Activated naive CD4-positive, alpha-beta T cell treated with anti-CD3 and anti-CD28 coated beads, Interleukin-2, amount 50 U/mL, for 24 hours (primary cell): ENCODE data around the gene CEP78.

Experiments used
- H3K27ac Mint-ChIP-seq: one replicate; pipeline ENCODE4 v1.8.0; 2021; ENCODE audit warnings: mild to moderate bottlenecking, mixed read lengths
- H3K27me3 Mint-ChIP-seq: one replicate; pipeline ENCODE4 v1.8.0; 2021; ENCODE audit warnings: mixed read lengths
- H3K36me3 Mint-ChIP-seq: one replicate; pipeline ENCODE4 v1.8.0; 2021; ENCODE audit warnings: mixed read lengths
- H3K4me1 Mint-ChIP-seq: one replicate; pipeline ENCODE4 v1.8.0; 2021; ENCODE audit warnings: mixed read lengths
- H3K4me3 Mint-ChIP-seq: one replicate; pipeline ENCODE4 v1.8.0; 2021; ENCODE audit warnings: mild to moderate bottlenecking, mixed read lengths
- H3K9me3 Mint-ChIP-seq: one replicate; pipeline ENCODE4 v1.8.0; 2021; ENCODE audit warnings: mixed read lengths

Gene CEP78

GRCh38 chr9:78324682-78325081, 88.8 kb downstream of the CEP78 start:
- H3K27ac Mint-ChIP-seq = no peak overlapping the region
- no peak overlapping the region for H3K4me3 Mint-ChIP-seq
- no peaks in the 10 kb centered on the region for H3K9me3 Mint-ChIP-seq
- H3K36me3 Mint-ChIP-seq = peaks cover 41% of the 10 kb centered on the region
- H3K4me1 Mint-ChIP-seq = peaks cover 6% of the 10 kb centered on the region
- no peaks in the 10 kb centered on the region for H3K27me3 Mint-ChIP-seq

GRCh38 chr9:78325343-78325742, 89.5 kb downstream of the CEP78 start:
- H3K4me1 Mint-ChIP-seq = peaks cover 6% of the 10 kb centered on the region
- no peak overlapping the region for H3K4me3 Mint-ChIP-seq
- peaks cover 38% of the 10 kb centered on the region for H3K36me3 Mint-ChIP-seq
- no peak overlapping the region for H3K27ac Mint-ChIP-seq
- H3K27me3 Mint-ChIP-seq = no peaks in the 10 kb centered on the region
- no peaks in the 10 kb centered on the region for H3K9me3 Mint-ChIP-seq

GRCh38 chr9:78325846-78326360, 90.0 kb downstream of the CEP78 start:
- Mint-ChIP-seq H3K4me1 (peaks cover 6% of the 10 kb centered on the region), H3K4me3 (no peak overlapping the region), H3K27me3 (no peaks in the 10 kb centered on the region), H3K36me3 (peaks cover 39% of the 10 kb centered on the region), H3K27ac (no peak overlapping the region), H3K9me3 (no peaks in the 10 kb centered on the region)

- Mint-ChIP-seq H3K4me1 (peaks cover 6% of the 10 kb centered on the region), H3K36me3 (peaks cover 40% of the 10 kb centered on the region), H3K4me3 (no peak overlapping the region), H3K27ac (no peak overlapping the region), H3K9me3 (no peaks in the 10 kb centered on the region), H3K27me3 (no peaks in the 10 kb centered on the region)
Observed at GRCh38 chr9:78326564-78326963, 90.7 kb downstream of the CEP78 start.
